Measurements from ENCODE around the gene LONRF2.

The LONRF2 gene

DNA sequence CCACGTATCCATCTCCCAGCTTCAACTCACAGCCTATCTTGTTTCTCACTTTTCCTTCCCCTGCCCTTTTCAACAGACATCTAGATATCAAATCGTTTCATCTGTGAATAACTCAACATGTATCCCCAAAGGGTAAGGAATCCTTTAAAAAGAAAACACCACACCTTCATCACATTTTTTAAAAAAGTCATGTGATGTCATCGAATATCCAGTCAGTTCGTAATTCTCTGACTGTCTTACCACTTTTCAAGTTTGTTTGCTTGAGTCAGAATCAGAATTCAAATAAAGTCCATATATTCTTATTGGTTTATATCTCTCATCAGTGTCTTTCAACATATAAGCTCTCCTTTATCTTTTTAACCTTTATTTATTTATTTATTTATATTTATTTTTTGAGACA lies 5.4 kb upstream of the LONRF2 start:
- Mint-ChIP-seq H3K9me3 (no peaks in the 10 kb centered on the region), H3K27ac (ENCODE audit: low read depth) (no peak overlapping the region), H3K36me3 (ENCODE audit: insufficient read depth) (no peaks in the 10 kb centered on the region), H3K27me3 (peaks cover 43% of the 10 kb centered on the region), H3K4me1 (no peaks in the 10 kb centered on the region), H3K4me3 (no peak overlapping the region)
- no peak for DNase-seq (ENCODE audit: low spot score in 2 of 2)
- ATAC-seq (replicated peaks; ENCODE audit: extremely low read depth, poor library complexity, severe bottlenecking): no peak

DNA sequence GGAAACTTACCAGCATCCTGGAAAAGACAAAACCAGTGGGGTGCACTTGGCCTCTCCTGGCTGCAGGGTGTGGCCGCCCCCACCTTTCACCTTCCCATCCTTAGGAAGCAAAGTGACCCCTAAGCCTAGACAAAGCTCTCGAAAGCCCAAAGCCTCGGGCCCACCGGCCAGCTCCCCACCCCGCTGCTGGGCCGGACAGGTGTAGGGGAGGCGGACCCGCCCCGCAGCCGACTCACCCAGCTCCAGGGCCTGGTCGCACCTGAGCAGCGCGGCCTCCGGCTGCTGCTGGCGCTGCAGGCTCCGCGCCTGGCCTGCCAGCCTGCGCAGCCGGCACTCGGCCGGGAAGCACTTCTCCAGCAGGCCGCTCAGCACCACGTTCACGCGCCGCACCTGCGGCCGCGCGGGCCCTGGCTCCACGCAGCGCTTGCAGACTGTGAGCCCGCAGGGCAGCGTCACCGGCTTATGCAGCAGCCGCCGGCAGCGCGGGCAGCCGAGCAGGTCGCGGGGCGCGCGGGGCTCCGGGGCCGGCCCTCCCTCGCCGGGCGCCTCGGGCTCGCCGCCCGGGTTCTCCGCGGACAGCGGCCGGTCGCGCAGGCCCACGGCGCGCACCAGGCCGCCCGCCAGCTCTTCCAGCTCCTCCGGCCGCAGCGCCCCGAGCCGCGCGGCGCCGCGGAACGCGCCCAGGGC lies 979 bp downstream of the LONRF2 start:
- peaks cover 80% of the 10 kb centered on the region for H3K27me3 Mint-ChIP-seq
- H3K4me1 Mint-ChIP-seq: no peaks in the 10 kb centered on the region
- H3K4me3 Mint-ChIP-seq: peak overlapping the region; percentile 36
- no peak overlapping the region for H3K27ac Mint-ChIP-seq (ENCODE audit: low read depth)
- peaks cover 6% of the 10 kb centered on the region for H3K9me3 Mint-ChIP-seq
- DNase-seq (ENCODE audit: low spot score in 2 of 2) (no peak), ATAC-seq (replicated peaks; ENCODE audit: extremely low read depth, poor library complexity, severe bottlenecking) (no peak)
- peaks cover 2% of the 10 kb centered on the region for H3K36me3 Mint-ChIP-seq (ENCODE audit: insufficient read depth)

DNA sequence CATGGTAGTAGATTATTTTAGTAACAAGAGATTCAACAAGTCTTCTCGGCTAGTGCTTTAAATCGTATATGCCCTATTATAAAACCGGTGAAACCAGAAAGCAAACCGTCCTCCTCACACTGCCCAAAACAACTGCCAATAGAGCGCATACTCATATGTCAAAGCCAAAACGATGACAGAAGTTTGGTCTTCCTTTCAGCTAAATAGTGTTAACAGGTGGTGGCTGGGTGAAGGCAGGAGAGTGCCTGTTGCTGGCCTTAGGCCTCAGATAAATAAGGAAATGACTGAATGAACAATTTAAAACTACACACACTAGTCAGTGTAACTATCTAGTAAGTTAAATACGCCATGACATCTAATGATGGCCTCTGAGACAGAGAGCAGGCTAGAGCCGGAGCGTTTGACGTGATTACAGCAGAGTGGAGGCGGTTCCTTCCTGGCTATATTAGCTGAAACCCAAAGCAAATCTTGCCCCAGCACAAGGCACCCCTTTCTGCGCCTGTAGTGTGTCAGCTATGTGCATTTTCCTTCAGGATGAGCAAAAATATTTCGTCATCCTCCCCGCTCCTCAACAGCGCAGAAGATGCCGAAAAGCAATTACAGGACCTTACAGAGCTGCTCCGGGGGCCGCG lies 1.6 kb downstream of the LONRF2 start:
- no peaks in the 10 kb centered on the region for H3K4me1 Mint-ChIP-seq
- peak overlapping the region; percentile 36 for H3K4me3 Mint-ChIP-seq
- no peak for ATAC-seq (replicated peaks; ENCODE audit: extremely low read depth, poor library complexity, severe bottlenecking)
- H3K27me3 Mint-ChIP-seq: peaks cover 86% of the 10 kb centered on the region
- peaks cover 6% of the 10 kb centered on the region for H3K9me3 Mint-ChIP-seq
- H3K27ac Mint-ChIP-seq (ENCODE audit: low read depth): no peak overlapping the region
- DNase-seq (ENCODE audit: low spot score in 2 of 2): no peak
- peaks cover 2% of the 10 kb centered on the region for H3K36me3 Mint-ChIP-seq (ENCODE audit: insufficient read depth)

DNA sequence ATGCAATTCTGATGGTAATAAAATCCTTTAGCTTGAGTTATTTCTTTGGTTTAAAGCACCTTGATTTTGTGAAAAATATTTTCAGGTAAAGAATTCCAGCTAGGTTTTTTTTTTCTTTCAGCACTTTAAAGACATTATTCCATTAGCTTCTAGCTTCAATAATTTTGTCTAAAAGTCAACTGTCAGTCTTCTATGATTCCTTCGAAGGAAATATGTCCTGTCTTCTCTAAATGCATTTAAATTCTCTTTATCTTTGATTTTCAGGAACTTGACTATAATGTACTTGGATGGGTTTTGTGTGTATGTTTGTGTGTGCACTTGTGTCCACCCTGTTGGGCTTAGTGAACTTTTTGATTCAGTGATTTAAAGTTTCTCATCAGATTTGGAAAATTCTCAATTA lies 4.7 kb downstream of the LONRF2 start:
- Mint-ChIP-seq H3K27me3 (peaks cover 68% of the 10 kb centered on the region), H3K27ac (ENCODE audit: low read depth) (no peak overlapping the region), H3K4me3 (no peak overlapping the region), H3K9me3 (peaks cover 6% of the 10 kb centered on the region), H3K36me3 (ENCODE audit: insufficient read depth) (peaks cover 2% of the 10 kb centered on the region), H3K4me1 (no peaks in the 10 kb centered on the region)
- ATAC-seq (replicated peaks; ENCODE audit: extremely low read depth, poor library complexity, severe bottlenecking): no peak
- DNase-seq (ENCODE audit: low spot score in 2 of 2): no peak

DNA sequence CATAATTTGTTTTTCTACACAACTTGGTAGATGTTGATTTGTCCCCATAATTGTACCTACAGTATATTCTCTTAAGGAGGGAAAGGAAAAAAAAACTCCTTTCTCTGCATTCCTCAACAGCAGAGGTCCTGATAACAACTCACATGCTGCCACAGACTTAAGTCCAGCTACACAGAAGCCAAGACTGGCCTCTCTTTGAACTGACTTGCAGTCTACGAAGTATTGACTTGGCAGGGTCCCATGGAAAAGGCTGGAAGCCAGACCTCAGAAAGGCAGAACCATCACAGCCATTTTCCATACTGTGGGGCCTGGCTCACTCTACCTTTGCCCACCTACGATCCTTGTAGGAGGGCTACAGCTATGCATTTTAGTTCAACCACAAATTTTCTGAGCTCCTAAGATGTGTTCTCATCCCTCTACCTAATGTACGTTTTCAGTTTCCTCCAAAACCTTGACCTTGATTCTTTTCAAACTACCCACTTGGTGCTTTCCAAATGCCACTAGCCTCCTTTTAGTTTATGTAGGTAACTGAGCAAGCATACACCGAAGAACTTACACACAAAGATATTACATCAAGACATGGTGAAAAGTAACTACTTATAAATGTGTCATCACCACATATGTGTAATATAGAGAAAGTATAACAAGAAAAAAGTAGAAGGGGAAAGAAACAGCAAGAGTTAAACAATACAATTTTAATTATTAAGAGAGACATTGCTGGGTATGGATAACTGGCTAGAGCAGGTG lies 12.2 kb downstream of the LONRF2 start:
- H3K4me3 Mint-ChIP-seq: no peak overlapping the region
- DNase-seq (ENCODE audit: low spot score in 2 of 2): no peak
- H3K4me1 Mint-ChIP-seq: no peaks in the 10 kb centered on the region
- H3K9me3 Mint-ChIP-seq: no peaks in the 10 kb centered on the region
- peaks cover 26% of the 10 kb centered on the region for H3K27me3 Mint-ChIP-seq
- no peaks in the 10 kb centered on the region for H3K36me3 Mint-ChIP-seq (ENCODE audit: insufficient read depth)
- no peak overlapping the region for H3K27ac Mint-ChIP-seq (ENCODE audit: low read depth)
- ATAC-seq (replicated peaks; ENCODE audit: extremely low read depth, poor library complexity, severe bottlenecking): no peak

DNA sequence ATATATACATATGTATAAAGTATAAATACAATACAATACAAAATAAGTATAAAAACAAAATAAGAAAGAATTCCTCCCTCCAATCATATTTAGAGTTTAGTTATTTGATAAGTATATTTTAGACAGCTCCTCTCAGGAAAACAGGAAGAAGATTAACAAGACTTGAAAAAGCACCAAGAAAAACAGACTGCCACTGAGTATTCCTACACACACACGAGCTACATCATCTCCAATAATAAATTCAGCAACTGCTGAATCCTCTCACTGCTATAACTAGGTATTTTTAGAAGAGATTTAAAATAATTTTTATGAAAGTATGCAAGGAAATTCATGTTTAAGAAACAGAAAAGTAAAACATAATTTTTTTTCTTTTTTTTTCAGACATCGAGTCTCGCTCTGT lies 13.0 kb downstream of the LONRF2 start:
- no peak overlapping the region for H3K27ac Mint-ChIP-seq (ENCODE audit: low read depth)
- no peak overlapping the region for H3K4me3 Mint-ChIP-seq
- peaks cover 26% of the 10 kb centered on the region for H3K27me3 Mint-ChIP-seq
- DNase-seq (ENCODE audit: low spot score in 2 of 2): no peak
- no peaks in the 10 kb centered on the region for H3K36me3 Mint-ChIP-seq (ENCODE audit: insufficient read depth)
- no peaks in the 10 kb centered on the region for H3K9me3 Mint-ChIP-seq
- no peaks in the 10 kb centered on the region for H3K4me1 Mint-ChIP-seq
- no peak for ATAC-seq (replicated peaks; ENCODE audit: extremely low read depth, poor library complexity, severe bottlenecking)

DNA sequence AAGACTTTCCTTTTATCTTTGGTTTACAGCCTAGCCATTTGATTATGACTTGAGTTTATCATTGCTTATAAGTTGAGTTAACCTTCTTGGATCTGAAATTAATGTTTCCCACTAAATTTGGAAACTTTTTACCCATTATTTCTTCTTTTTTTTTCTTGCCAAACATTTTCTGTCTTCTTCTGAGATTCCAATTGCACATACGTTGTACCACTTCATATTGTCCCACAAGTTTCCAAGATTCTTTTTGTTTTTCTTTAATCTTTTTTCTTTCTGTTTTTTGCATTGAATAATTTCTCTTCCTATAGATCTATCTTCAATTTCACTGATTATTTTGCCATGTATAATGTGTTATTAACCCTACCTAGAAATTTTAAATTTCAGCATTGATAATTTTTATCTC lies 18.6 kb downstream of the LONRF2 start:
- no peak overlapping the region for H3K27ac Mint-ChIP-seq (ENCODE audit: low read depth)
- no peak overlapping the region for H3K4me3 Mint-ChIP-seq
- no peaks in the 10 kb centered on the region for H3K36me3 Mint-ChIP-seq (ENCODE audit: insufficient read depth)
- peaks cover 38% of the 10 kb centered on the region for H3K27me3 Mint-ChIP-seq
- no peak for ATAC-seq (replicated peaks; ENCODE audit: extremely low read depth, poor library complexity, severe bottlenecking)
- no peaks in the 10 kb centered on the region for H3K4me1 Mint-ChIP-seq
- no peak for DNase-seq (ENCODE audit: low spot score in 2 of 2)
- H3K9me3 Mint-ChIP-seq: no peaks in the 10 kb centered on the region

DNA sequence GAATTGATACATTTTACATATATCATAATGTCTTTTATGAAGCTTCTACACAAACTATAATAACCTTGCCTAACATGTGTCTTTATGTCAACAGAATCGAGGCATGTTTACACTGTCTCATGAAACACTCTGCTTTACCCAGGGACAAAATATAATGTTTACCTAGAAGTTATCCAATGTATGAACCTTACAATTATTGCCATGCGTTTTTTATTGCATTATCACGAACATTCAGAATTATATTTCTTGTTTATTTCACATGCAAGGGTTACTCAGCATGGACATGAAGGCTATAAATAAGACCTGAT lies 19.8 kb downstream of the LONRF2 start:
- ATAC-seq (replicated peaks; ENCODE audit: extremely low read depth, poor library complexity, severe bottlenecking): no peak
- Mint-ChIP-seq H3K27me3 (peaks cover 34% of the 10 kb centered on the region), H3K9me3 (no peaks in the 10 kb centered on the region), H3K4me3 (no peak overlapping the region), H3K36me3 (ENCODE audit: insufficient read depth) (no peaks in the 10 kb centered on the region), H3K4me1 (no peaks in the 10 kb centered on the region), H3K27ac (ENCODE audit: low read depth) (no peak overlapping the region)
- no peak for DNase-seq (ENCODE audit: low spot score in 2 of 2)

DNA sequence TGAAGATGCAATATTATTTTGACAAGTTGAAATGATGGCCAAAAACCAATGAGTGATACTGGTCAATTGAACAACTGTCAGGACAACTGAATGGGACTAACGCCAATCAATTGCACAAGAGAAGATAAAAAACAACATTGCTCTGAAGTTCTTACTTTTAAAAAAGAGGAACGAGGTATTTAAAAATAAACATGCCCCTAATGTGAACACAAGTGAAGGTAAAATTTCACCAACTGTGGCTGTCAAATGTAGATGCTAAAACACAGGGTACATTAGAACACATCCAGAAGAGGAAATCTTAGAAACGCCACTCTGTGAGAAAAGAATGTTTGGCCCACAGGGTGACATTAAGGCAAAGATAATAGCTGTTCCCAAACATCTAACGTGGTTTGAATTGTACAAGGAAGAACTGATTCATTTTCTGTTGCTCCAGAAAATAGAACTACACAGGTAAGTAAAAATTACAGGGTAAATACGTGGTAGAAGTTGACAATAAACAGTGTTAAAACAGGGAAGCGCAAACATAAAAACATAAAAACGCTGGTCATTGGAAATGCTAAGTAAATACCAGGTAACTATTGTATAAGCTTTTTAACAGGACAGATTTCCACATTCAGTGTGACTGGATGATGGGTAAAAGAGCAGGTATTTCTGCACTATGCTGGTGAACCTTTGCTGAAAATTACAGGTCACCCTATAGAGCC lies 20.3 kb downstream of the LONRF2 start:
- no peak for DNase-seq (ENCODE audit: low spot score in 2 of 2)
- no peak overlapping the region for H3K4me3 Mint-ChIP-seq
- H3K4me1 Mint-ChIP-seq: no peaks in the 10 kb centered on the region
- H3K27me3 Mint-ChIP-seq: peaks cover 29% of the 10 kb centered on the region
- H3K9me3 Mint-ChIP-seq: no peaks in the 10 kb centered on the region
- H3K36me3 Mint-ChIP-seq (ENCODE audit: insufficient read depth): no peaks in the 10 kb centered on the region
- no peak overlapping the region for H3K27ac Mint-ChIP-seq (ENCODE audit: low read depth)
- ATAC-seq (replicated peaks; ENCODE audit: extremely low read depth, poor library complexity, severe bottlenecking): no peak

DNA sequence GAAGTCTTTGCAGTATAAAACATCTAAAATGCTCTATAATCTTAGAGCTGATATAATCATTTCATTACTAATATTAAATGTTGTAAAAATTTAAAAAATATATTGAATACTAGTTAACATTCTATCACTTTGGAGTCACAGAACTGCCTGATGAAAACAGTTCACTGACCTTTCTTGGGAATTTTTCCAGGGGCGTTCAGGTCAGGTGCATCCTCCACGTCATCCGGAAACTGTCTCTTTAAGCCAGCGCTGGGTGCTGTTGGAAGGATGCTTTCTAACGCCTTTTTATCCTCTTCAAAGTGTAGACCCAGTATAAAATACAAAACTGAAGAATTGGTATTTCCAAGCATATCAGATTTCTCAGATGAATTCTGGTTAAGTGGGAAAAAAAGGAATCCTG lies 22.8 kb downstream of the LONRF2 start:
- Mint-ChIP-seq H3K4me1 (no peaks in the 10 kb centered on the region), H3K36me3 (ENCODE audit: insufficient read depth) (peaks cover 2% of the 10 kb centered on the region), H3K27ac (ENCODE audit: low read depth) (no peak overlapping the region), H3K4me3 (no peak overlapping the region), H3K9me3 (no peaks in the 10 kb centered on the region), H3K27me3 (peaks cover 23% of the 10 kb centered on the region)
- DNase-seq (ENCODE audit: low spot score in 2 of 2): no peak
- ATAC-seq (replicated peaks; ENCODE audit: extremely low read depth, poor library complexity, severe bottlenecking): no peak

DNA sequence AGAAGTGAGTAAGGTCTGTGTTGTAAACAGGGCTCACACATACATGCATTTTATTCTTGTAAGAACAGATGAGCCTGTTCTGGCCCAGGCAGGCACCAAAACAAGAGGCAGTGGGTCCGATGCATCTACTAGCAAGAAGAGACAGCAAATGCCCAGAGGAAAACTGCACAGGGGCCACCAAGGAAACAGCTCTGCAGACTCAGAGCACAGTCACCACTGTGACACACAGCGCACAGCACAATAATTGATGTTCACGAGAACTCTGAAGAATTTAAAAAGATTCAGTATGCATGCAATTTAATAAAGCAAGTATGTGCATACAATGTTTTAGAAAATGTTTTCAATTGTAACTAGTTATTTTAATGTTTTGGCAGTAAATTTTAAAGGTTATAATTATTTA lies 24.8 kb downstream of the LONRF2 start:
- DNase-seq (ENCODE audit: low spot score in 2 of 2): no peak
- H3K27ac Mint-ChIP-seq (ENCODE audit: low read depth): no peak overlapping the region
- no peak overlapping the region for H3K4me3 Mint-ChIP-seq
- no peaks in the 10 kb centered on the region for H3K4me1 Mint-ChIP-seq
- peaks cover 23% of the 10 kb centered on the region for H3K27me3 Mint-ChIP-seq
- H3K36me3 Mint-ChIP-seq (ENCODE audit: insufficient read depth): peaks cover 2% of the 10 kb centered on the region
- no peaks in the 10 kb centered on the region for H3K9me3 Mint-ChIP-seq
- no peak for ATAC-seq (replicated peaks; ENCODE audit: extremely low read depth, poor library complexity, severe bottlenecking)

DNA sequence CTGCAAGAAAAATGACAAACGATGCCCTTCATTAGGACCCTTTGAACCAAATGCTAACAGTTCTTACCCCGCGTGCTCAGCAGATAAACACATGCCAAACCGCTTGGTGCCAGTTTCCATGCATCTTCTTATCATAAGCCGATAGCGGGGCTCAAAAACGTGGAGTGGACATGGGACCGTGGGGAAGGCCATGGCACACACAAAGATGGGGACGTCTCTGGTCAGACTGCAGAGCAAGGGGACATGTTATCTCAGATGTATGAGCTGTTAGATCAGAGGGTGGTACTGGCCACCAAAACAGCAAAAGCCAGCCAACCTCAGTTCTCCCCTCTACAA lies 28.2 kb downstream of the LONRF2 start:
- Mint-ChIP-seq H3K9me3 (no peaks in the 10 kb centered on the region), H3K36me3 (ENCODE audit: insufficient read depth) (peaks cover 2% of the 10 kb centered on the region), H3K4me3 (no peak overlapping the region), H3K4me1 (no peaks in the 10 kb centered on the region), H3K27me3 (no peaks in the 10 kb centered on the region), H3K27ac (ENCODE audit: low read depth) (no peak overlapping the region)
- ATAC-seq (replicated peaks; ENCODE audit: extremely low read depth, poor library complexity, severe bottlenecking) (no peak), DNase-seq (ENCODE audit: low spot score in 2 of 2) (no peak)
